Stimulated activated CD4-positive, alpha-beta T cell treated with anti-CD3 and anti-CD28 coated beads, Interleukin-1b, Interleukin-23, amount 100 ng/mL, for 1 hour (primary cell): Measurements from ENCODE around the gene FOXI2.

Experiments used
- DNase-seq, 2 donors: peaks; one replicate each; pipeline ENCODE4 v3.0.0-alpha.2; 2020; ENCODE audit warnings: low read depth in 2 of 2

The FOXI2 gene

DNA sequence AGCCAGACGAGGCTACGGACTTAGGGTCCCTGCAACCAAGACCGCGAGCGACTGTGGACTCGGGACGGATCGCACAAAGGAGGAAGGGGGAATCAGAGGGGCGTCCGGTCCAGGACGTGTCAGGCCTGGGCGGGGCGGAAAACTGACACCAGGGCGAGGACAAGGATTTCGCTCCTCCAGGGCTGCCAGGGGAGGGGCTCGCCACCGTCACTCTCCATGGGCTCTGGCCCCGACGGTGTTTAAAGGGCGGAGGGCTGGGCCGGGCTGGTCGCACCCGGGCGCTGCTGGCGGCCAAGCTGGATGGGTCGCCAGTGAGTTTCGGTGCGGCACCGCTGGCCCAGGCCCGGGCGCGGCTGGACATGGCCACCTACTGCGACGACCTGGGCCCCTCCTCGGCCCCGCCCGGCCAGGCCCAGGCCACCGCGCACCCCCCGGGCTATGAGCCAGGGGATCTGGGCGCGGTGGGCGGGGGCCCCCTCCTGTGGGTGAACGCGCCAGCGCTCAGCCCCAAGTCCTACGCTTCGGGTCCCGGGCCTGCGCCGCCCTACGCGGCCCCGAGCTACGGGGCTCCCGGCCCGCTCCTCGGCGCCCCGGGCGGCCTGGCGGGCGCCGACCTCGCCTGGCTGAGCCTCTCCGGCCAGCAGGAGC is at the start of gene FOXI2:
Gene FOXI2, plus strand, starts transcription at position 271 of the 648 bp plus-strand sequence. Its CDS starts 89 bp downstream, at position 360.
- DNase-seq, result no peak

DNA sequence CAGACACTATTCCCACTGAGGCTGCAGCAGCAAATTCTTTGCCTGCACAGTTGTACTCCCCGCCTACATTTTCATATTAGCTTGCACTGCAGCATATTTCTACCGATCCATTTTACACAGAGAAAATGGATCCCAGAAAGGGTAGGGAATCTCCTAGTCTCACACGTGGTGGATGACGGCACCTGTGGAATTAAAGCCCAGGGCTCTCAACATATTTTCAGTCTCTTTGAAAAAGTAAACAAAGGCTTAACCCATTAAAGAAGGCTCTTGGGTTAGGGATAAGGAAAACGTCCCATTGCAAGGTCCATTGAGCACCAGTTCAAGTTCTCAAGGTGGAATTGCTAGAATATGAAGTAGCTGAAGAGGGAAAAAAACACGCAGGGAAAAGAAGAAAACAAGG is 49.4 kb upstream of the FOXI2 start:
- DNase-seq, result no peak

DNA sequence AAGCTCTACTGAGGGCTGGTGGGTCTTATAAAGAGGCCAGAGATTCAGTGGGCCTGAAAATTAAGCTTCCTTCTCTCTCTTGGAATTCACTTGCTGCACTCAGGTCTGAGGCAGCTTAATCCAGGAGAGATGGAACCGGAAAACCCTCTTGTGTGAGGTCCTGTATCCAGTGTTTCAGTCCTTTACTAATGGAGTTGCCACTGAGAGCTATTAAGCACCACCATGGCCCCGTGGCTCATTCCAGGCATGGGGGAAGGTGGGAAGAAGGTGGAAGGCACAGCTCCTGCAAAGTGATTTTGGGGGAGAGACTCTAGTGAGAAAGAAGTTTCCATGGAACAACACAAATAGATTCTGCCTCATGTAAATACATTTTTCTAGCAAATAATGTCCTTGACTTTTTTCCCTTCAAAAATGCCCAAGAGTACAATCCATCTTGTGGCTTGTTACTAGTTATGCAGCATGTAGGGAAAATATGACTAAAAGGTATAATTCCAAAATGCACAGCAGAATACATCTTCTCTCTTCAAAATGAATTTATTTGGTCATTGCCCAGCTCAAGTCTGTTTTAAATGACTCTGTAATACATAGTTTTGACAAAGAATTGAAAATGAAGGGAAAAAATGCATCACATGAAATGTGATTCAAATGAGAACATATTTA is 46.7 kb upstream of the FOXI2 start:
- DNase-seq, result no peak

DNA sequence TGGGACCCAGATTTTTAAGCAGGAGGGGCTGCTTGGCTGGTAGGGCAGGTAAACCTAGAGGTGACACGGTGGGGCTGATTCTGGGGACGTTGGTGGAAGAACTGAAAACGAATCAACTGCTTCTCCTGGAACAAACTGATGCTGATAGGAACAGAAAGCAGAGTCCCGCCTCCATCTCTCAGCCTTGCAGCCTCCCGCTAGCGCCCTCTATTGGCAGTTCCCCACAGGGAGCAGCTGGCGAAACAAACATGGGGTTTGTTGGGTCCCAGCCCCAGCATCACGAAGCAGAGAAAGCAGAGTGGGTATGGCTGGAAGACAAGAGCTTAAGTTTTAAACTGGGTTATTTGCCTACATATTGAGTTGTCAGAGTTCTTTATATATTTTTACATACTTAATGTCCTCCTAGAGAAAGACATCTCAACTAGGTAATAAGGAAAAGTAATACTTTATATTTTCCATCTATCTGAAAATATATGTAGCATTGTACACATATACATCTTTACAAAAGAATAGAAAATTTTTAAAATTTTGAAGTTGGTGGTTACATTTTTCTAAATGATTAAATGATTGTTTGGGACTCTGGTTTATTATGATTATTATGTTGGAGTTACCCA is 42.3 kb upstream of the FOXI2 start:
- peak in 1 of 2 donors; percentile 1 for DNase-seq

DNA sequence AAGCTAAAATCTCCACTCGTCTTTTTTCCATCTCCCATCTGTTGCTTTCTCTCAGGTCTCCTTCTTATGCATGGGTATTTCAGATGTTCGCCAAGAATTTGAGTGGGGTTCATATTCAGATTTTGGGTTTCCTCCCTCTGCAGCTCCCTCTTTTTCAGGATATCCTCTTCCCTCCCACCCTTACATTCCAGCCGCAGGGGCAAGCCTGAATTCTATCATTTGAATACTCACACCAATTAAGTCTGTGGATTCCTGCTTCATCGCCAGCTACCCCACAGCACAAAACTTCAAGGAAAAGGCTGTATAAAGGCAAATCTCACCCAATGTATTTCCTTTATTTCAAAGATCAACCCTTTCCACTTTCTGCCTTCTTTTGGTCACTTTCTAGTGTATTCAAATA is 41.6 kb upstream of the FOXI2 start:
- no peak for DNase-seq

- no peak for DNase-seq
These were observed 38.1 kb upstream of the FOXI2 start for GRCh38 chr10:127698886-127699285.

DNA sequence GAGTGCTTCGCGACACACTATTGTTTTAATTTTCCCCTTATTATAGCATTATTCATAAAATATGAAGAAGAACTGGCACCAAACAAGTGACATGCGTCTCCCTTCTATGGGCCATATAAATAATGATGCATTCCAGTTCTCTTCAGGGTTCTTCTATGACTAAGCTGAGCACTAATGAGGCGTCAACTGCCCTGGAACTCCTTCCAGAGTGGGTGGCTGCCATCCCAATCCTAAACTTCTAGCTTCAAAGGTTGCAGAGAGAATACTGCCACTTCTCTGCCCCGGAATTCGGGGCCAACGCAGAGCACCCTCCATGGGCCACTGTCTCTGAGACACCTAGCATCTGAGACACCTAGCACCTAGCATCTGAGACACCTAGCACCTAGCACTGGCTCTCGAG is 37.7 kb upstream of the FOXI2 start:
- DNase-seq, result no peak

DNA sequence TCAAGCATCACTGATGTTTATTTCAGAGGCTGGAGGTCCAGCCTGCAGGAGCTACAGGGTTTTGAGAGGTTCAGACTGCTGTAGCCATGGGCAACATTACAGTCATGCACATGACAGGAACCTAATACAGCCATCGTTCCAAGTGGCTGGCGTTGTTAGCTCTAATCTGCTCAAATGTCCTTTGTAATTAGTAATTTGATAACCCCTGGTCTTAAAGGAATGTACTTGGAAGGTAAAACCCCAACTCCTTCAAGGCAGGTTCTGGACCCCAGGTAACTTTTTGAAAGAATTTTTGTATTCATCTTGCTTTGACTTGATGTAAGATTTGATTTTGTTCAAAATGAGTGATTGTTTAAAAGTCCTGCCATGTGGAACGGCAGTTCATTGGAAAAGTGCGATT is 34.7 kb upstream of the FOXI2 start:
- DNase-seq, result no peak

GRCh38 chr10:127715249-127715648 is 21.7 kb upstream of the FOXI2 start:
- no peak for DNase-seq

DNA sequence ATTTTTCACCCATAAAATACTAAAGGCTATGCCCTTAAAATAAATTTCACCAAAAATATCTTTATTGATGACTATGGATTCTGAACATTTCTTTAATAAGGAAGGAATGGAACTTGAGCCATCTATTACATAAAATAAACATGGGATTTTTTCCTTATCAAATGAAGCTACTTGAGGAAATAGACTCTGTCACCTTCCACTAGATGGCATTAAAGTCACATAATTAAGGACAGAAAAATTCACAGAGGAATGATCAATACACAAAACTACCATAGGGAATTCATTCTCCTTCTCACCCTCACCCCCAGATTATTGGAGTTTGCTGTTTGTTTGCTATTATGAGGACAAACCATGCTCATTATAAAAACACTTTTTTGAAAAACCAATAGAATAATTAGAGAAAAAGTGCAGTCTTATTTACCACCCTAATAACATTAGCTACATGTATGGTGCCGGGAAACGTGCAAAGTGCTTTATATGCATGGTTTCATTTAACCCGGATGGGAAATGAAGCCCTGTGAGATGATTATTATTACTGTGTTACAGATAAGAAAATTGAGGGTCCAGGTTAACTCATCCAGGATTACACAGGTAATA is 21.1 kb upstream of the FOXI2 start:
- no peak for DNase-seq

- no peak for DNase-seq
These were observed 16.8 kb upstream of the FOXI2 start for GRCh38 chr10:127720142-127720541.

GRCh38 chr10:127720903-127721302 is 16.1 kb upstream of the FOXI2 start:
- DNase-seq, result no peak

DNA sequence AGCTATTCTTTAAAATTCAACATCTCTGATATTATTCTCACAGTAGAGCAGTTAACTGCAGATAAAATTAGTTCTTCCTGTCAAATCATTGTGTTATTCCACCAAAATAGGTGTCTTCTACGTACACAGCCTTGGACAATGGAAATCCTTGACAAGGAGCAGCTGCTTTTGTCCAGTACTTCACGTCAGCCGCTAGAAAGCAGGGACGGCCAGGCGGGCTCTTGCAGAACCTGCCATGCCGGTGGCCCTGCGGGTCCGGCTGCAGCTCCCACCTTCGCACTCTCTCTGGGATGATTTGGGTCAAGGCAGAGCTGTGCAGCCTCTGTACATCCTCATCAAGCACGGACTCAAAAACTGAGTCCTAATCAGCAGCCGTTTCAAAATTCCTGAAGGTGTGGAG is 2.2 kb upstream of the FOXI2 start:
- DNase-seq, result no peak

DNA sequence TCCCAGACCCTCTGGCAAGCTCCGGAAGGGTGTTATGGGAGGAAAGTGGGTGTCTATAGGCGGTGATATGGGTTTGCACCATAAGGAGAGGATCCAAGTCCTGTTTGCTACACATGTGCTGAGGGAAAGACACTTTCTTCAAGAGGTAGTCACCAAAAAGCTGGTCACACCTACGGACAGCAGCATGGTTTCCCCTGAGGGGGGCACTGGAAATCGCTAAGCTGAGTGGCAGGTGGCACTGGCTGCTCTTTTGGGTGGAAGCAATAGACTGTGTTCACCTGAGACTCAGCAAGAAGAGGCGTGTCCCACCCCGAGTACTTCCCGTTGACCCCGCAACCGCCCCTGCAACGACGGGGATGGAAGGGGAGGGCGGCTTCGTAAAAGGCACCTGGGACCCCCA is 1.8 kb upstream of the FOXI2 start:
- no peak for DNase-seq

DNA sequence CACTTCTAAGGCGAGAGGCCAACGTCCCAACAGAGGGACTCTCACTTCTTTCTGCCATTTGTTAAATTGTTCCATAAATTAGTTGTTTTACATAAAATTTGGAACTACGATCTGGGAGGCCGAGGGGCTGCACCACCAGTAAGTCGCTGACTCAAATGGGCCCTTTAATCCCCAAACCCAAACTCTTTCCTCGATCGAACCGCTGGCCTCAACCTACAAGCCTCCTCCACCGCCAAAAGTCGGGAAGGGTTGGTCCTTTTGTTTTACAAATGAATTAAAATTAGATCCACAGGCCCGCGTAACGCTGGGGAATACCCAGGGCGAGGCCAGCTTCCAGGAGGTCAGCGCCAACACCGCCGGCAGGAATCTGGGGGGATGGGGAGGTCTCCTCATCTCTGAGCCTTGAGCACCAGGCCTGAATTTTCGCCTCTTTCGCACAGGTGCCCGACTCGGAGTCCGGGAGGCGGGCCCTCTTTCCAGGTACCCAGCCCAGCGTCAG is 1.2 kb upstream of the FOXI2 start:
- DNase-seq, result no peak

GRCh38 chr10:127736222-127736914 is 617 bp upstream of the FOXI2 start:
- DNase-seq, result no peak

- DNase-seq, result no peak
These were observed 852 bp downstream of the FOXI2 start for GRCh38 chr10:127737563-127738511.

- no peak for DNase-seq
These were observed 1.8 kb downstream of the FOXI2 start for GRCh38 chr10:127738512-127739424.

- no peak for DNase-seq
These were observed 2.9 kb downstream of the FOXI2 start for GRCh38 chr10:127739908-127740307.

DNA sequence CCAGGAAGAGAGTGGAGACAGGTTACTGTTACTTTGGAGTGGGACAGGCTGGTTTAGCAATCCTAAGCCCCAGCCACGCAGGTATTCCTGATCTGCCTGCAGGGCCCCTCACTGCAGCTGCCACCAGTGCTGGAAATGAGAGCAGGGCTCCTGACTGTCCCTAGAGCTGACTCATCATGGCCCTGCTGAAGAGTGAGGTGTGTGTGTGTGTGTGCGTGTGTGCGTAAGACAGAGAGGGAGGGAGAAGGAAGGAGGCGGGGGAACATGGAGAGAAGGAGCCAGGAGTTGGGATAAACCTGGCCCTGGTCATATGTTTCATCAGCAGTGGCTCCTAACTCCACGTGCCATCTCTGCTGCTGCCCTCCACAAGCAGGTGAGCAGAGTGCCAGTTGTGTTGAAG is 3.6 kb downstream of the FOXI2 start:
- no peak for DNase-seq
